Measurements from ENCODE around the gene COL23A1.

The COL23A1 gene

DNA sequence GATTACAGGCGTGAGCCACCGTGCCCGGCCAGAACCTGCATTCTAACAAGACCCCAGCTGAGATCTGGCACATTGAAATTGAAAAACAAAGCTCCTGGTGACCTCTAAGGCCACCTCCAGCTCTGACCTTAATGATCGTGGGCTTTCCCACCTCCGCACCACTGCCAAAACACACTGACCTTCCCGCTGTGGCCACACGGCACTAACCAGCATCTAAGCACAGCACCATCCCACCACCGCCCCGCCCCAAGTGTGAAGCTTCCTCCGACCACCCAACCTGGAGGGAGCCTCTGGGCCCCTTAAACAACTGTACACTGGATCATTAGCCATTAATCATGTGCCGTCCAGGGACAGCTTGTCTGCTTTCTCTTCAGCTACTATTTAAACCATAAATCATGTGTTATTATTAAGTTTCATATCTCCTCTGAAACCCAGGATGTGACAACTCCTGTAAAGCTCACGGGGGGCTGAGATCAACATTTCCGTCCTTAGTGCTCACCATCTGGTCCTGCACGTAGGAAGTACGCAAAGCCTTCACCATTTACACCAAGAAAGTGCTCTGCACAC, 80.6 kb downstream of the COL23A1 start:
- Histone ChIP-seq H3K9ac (ENCODE audit: low read length) (no peak overlapping the region), H3K4me1 (ENCODE audit: control insufficient read depth, low read depth, low read length) (no peaks in the 10 kb centered on the region), H3K27me3 (ENCODE audit: control insufficient read depth, insufficient read depth, low read length) (no peaks in the 10 kb centered on the region), H3K36me3 (ENCODE audit: control insufficient read depth, low read depth, low read length) (no peaks in the 10 kb centered on the region), H3K27ac (ENCODE audit: low read length) (no peak overlapping the region), H3K4me3 (ENCODE audit: low read length) (no peak overlapping the region), H3K9me3 (ENCODE audit: control insufficient read depth, low read depth, low read length) (peaks cover 7% of the 10 kb centered on the region)

DNA sequence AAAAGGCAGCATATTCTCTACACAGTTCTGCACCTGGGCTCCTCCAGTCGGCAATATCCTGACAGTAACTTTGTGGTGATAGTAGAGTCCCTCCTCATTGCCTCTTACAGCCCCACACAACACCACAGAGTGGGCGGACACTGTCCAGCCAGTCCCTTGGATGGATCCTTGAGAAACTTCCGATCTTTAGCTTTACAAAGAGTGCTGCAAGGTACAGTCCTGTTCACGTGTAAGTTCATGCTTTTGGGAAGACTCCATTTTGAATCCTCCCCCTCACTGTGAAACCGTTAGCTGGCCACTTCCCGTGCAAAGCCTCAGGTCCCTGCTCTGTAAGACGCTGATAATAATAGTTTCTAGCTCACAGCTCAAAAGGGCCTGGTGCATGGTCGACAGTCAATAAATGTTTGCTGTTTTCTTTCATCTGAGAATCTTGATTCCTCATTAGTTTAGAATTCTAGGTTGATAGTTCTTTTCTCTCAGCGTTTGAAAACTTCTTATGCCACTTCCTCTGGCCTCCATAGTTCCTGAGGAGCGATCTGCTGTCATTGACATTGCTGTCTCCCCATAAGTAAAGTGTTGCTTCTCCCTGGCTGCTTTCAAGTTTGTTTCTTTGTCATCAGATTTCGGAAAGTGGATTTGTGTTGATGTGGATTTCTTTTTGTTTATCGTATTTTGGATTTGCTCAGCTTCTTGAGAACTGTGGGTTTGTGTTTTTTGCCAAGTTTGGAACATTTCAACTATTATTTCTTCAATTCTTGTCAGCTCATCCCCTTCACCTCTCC, 82.9 kb downstream of the COL23A1 start:
- Histone ChIP-seq H3K4me1 (ENCODE audit: control insufficient read depth, low read depth, low read length) (no peaks in the 10 kb centered on the region), H3K36me3 (ENCODE audit: control insufficient read depth, low read depth, low read length) (no peaks in the 10 kb centered on the region), H3K27me3 (ENCODE audit: control insufficient read depth, insufficient read depth, low read length) (no peaks in the 10 kb centered on the region), H3K9me3 (ENCODE audit: control insufficient read depth, low read depth, low read length) (peaks cover 7% of the 10 kb centered on the region), H3K27ac (ENCODE audit: low read length) (no peak overlapping the region), H3K9ac (ENCODE audit: low read length) (no peak overlapping the region), H3K4me3 (ENCODE audit: low read length) (no peak overlapping the region)

DNA sequence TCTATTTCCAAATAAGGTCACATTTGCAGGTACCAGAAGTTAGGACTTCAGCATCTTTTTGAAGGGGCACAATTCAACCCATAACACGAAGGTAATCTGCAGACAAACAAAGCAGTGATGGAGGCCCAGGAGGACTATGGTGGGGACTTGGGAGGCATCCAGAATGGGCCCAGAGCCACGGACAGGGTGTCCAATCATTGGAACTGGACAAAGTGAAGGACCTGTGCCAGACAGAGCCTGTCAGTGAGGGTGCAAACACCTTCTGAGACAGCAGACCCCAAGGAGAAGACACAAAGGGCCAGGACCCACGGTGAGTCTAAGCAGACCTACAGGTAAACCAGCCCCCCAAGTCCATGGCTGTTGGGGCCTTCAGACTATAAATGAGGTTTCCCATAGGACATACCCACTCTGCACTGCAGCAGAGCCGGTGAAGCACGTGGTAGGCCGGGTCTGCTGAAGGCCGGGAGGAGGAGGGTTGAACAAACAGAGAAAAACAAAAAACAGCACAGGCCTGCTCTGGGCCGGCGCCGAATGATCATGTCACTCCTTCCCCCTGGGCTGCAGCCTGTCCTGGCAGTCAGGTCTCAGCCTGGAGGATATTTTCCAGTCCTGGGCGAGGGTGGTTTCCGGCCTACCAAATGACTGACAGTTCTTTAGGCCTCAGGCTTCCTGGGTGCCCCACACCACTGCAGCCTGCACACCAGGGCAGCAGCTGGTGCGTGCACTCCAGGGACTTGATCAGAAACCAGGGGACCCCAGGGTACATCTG, 84.4 kb downstream of the COL23A1 start:
- Histone ChIP-seq H3K27ac (ENCODE audit: low read length) (no peak overlapping the region), H3K36me3 (ENCODE audit: control insufficient read depth, low read depth, low read length) (no peaks in the 10 kb centered on the region), H3K4me1 (ENCODE audit: control insufficient read depth, low read depth, low read length) (no peaks in the 10 kb centered on the region), H3K9me3 (ENCODE audit: control insufficient read depth, low read depth, low read length) (peaks cover 7% of the 10 kb centered on the region), H3K27me3 (ENCODE audit: control insufficient read depth, insufficient read depth, low read length) (no peaks in the 10 kb centered on the region), H3K9ac (ENCODE audit: low read length) (no peak overlapping the region), H3K4me3 (ENCODE audit: low read length) (no peak overlapping the region)

DNA sequence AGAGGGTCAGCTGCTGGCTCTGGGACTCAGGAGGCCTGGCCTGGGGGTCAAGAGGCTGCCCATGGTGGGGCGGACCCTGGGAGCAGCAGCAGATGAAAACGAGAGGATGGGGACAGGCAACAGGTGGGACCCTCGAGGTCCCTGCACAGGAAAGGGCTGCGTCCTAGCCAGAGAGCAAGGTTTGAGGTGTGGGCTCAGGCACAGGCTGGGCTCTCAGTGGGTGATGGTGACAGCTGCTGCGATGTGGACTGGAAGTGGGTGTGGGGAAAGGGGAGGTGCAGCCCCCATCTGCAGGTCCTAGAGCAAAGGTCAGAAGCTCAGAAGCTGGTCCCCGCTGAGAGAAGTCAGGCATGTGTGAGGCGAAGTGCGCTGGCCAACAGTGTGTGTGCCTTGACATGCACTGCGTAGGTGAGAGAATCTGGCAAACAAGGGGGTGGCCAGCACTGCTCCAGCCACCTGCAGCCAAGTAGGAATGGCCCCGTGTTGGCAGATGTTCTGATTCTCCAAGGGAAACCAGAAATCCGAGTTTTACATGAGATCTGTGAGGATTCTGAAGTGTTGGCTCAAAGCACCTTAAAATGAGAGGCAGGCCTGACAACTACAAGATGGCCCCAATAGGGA, 85.7 kb downstream of the COL23A1 start:
- no peak overlapping the region for H3K27ac ChIP-seq (ENCODE audit: low read length)
- H3K4me1 ChIP-seq (ENCODE audit: control insufficient read depth, low read depth, low read length) = no peaks in the 10 kb centered on the region
- peaks cover 7% of the 10 kb centered on the region for H3K9me3 ChIP-seq (ENCODE audit: control insufficient read depth, low read depth, low read length)
- no peaks in the 10 kb centered on the region for H3K36me3 ChIP-seq (ENCODE audit: control insufficient read depth, low read depth, low read length)
- H3K4me3 ChIP-seq (ENCODE audit: low read length) = no peak overlapping the region
- H3K9ac ChIP-seq (ENCODE audit: low read length) = no peak overlapping the region
- no peaks in the 10 kb centered on the region for H3K27me3 ChIP-seq (ENCODE audit: control insufficient read depth, insufficient read depth, low read length)

DNA sequence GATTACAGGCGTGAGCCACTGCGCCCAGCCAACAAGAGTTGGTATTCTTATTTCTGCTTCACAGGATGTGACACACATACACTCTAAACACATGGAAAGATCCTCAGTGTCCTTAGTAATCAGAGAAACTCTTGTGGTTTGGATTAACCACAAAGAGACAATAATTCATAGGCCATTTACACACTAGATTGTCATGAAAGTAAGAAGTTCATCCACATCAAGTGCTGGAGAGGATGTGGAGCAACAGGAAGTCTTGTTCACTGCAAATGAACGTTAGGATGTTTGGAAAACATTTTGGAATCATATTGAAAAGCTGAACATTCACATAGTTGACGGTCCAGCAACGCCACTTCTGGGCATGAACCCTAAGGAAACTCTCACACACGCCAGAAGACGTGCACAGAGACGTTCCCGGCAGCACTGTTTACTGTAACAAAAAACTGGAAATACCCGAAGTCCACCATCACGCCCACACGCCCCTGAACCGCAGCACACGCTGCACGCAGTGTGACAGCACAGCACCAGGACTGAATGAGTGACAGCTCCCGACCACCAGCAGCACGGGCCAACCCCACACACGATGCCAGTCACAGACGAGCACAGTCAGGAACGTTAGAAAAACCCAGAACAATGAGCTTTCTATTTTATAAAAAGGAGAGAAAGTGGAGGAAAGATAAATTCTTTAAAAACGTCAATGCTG, 87.6 kb downstream of the COL23A1 start:
- Histone ChIP-seq H3K4me1 (ENCODE audit: control insufficient read depth, low read depth, low read length) (no peaks in the 10 kb centered on the region), H3K27ac (ENCODE audit: low read length) (no peak overlapping the region), H3K4me3 (ENCODE audit: low read length) (no peak overlapping the region), H3K9me3 (ENCODE audit: control insufficient read depth, low read depth, low read length) (no peaks in the 10 kb centered on the region), H3K27me3 (ENCODE audit: control insufficient read depth, insufficient read depth, low read length) (no peaks in the 10 kb centered on the region), H3K9ac (ENCODE audit: low read length) (no peak overlapping the region), H3K36me3 (ENCODE audit: control insufficient read depth, low read depth, low read length) (no peaks in the 10 kb centered on the region)

DNA sequence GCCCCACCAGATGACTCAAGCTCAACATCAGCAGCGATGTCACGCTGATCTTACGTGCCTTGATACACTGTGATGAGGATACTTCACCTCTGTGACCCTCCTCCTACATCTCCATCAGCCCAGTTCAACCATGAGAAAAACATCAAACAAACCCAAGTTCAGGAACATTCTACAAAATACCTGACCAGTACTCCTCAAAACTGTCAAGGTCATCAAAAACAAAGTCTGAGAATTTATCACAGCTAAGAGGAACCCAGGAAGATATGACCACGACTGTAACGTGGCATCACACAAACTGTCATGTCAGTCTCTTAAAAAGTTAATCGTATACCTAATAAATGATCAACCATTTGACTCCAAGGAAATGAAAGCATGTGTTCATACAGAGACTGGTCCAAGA, 90.8 kb downstream of the COL23A1 start:
- H3K9ac ChIP-seq (ENCODE audit: low read length) = no peak overlapping the region
- no peaks in the 10 kb centered on the region for H3K36me3 ChIP-seq (ENCODE audit: control insufficient read depth, low read depth, low read length)
- H3K4me3 ChIP-seq (ENCODE audit: low read length) = no peak overlapping the region
- no peak overlapping the region for H3K27ac ChIP-seq (ENCODE audit: low read length)
- H3K4me1 ChIP-seq (ENCODE audit: control insufficient read depth, low read depth, low read length) = no peaks in the 10 kb centered on the region
- H3K9me3 ChIP-seq (ENCODE audit: control insufficient read depth, low read depth, low read length) = no peaks in the 10 kb centered on the region
- H3K27me3 ChIP-seq (ENCODE audit: control insufficient read depth, insufficient read depth, low read length) = no peaks in the 10 kb centered on the region

DNA sequence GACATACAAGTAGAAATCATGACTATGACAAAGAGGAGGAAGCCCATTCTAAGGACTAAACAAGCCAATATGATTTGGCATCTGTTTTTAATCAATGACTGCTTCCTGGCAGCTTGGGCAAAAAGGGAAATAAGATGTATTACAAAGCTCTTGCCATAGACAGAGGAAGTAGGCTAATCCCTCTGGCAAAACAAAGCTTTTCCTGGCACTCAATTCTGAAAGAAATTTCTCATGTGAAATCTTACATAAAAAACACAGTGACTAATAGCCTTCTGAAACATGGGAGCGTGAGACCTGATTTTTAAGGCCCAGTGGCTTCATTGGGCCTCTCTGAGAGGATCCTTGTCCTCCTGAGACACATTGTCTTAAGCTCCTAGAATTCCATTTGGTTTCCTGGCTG, 93.6 kb downstream of the COL23A1 start:
- no peaks in the 10 kb centered on the region for H3K9me3 ChIP-seq (ENCODE audit: control insufficient read depth, low read depth, low read length)
- H3K27me3 ChIP-seq (ENCODE audit: control insufficient read depth, insufficient read depth, low read length) = no peaks in the 10 kb centered on the region
- no peak overlapping the region for H3K27ac ChIP-seq (ENCODE audit: low read length)
- H3K9ac ChIP-seq (ENCODE audit: low read length) = no peak overlapping the region
- H3K4me3 ChIP-seq (ENCODE audit: low read length) = no peak overlapping the region
- H3K36me3 ChIP-seq (ENCODE audit: control insufficient read depth, low read depth, low read length) = no peaks in the 10 kb centered on the region
- H3K4me1 ChIP-seq (ENCODE audit: control insufficient read depth, low read depth, low read length) = no peaks in the 10 kb centered on the region

DNA sequence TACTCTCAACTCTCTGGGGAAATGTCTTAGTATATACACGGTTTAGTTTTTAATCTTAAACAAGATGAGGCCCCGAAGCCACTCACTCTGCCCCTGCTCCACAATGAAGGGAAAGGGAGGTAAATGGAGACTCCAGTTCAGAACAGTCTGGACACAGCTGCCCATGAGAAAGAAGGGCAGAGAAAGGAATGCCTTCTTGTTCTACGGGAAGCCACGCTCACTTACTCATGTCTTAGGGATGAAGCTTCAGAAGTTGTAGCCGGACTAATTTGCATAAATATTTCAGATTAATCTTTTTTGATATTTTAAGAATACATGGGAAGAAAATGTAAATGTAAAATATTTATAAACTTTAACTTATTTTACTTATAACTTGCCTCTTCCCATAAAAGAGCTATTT, 94.0 kb downstream of the COL23A1 start:
- Histone ChIP-seq H3K27me3 (ENCODE audit: control insufficient read depth, insufficient read depth, low read length) (no peaks in the 10 kb centered on the region), H3K4me3 (ENCODE audit: low read length) (no peak overlapping the region), H3K9ac (ENCODE audit: low read length) (no peak overlapping the region), H3K36me3 (ENCODE audit: control insufficient read depth, low read depth, low read length) (no peaks in the 10 kb centered on the region), H3K27ac (ENCODE audit: low read length) (no peak overlapping the region), H3K4me1 (ENCODE audit: control insufficient read depth, low read depth, low read length) (no peaks in the 10 kb centered on the region), H3K9me3 (ENCODE audit: control insufficient read depth, low read depth, low read length) (no peaks in the 10 kb centered on the region)

DNA sequence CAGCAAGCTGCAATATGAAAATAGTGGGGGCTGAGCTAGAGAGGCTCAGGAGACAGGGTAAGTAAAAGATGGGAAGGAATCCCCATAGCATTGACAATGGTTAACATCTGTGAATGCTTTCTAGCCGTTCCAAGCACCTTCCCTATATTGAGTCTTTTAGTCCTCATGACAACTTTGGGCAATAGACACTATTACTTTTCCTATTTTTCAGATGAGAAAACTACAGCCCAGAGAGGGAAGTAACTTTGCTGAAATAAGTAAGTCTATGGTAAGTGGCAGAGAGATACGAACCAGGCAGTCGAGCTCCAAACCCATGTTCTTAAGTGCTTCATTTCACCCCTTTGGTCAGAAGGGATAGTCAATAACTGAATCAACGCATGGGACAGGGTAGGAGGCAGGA, 94.5 kb downstream of the COL23A1 start:
- Histone ChIP-seq H3K9ac (ENCODE audit: low read length) (no peak overlapping the region), H3K9me3 (ENCODE audit: control insufficient read depth, low read depth, low read length) (no peaks in the 10 kb centered on the region), H3K27ac (ENCODE audit: low read length) (no peak overlapping the region), H3K27me3 (ENCODE audit: control insufficient read depth, insufficient read depth, low read length) (no peaks in the 10 kb centered on the region), H3K36me3 (ENCODE audit: control insufficient read depth, low read depth, low read length) (no peaks in the 10 kb centered on the region), H3K4me3 (ENCODE audit: low read length) (no peak overlapping the region), H3K4me1 (ENCODE audit: control insufficient read depth, low read depth, low read length) (no peaks in the 10 kb centered on the region)

DNA sequence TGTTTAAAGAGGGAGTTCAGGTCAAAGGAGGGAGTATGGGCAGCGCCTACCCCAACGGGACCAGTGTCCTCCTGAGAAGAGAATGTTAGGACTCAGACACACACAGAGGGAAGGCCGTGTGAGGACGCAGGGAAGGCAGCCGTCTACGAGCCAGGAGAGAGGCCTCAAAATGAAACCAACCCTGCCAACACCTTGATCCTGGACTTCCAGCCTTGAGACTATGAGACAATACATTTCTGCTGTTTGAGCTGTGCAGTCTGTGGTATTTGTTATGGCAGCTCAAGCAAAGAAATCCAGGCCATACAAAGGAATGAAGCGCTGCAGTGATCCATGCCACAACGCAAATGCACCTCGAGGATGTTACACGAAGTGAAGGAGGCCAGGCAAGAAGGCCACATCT, 97.9 kb downstream of the COL23A1 start:
- H3K9me3 ChIP-seq (ENCODE audit: control insufficient read depth, low read depth, low read length) = no peaks in the 10 kb centered on the region
- H3K4me1 ChIP-seq (ENCODE audit: control insufficient read depth, low read depth, low read length) = peaks cover 17% of the 10 kb centered on the region
- H3K4me3 ChIP-seq (ENCODE audit: low read length) = no peak overlapping the region
- no peaks in the 10 kb centered on the region for H3K36me3 ChIP-seq (ENCODE audit: control insufficient read depth, low read depth, low read length)
- H3K27me3 ChIP-seq (ENCODE audit: control insufficient read depth, insufficient read depth, low read length) = no peaks in the 10 kb centered on the region
- no peak overlapping the region for H3K27ac ChIP-seq (ENCODE audit: low read length)
- H3K9ac ChIP-seq (ENCODE audit: low read length) = no peak overlapping the region
